Skin epidermis (tissue), 12 donors: ENCODE data around the gene TNNI2.
"Not testable (repeated sequence)": the region's sequence is repeated elsewhere in the genome, so short reads cannot be mapped to it uniquely, and the experiment has no call there.

Source experiments
- H3K27ac ChIP-seq, 21 experiments: fragments of 200-600 bp; sonication (generic) in 11 of 21; one replicate each; pipeline ENCODE4 v1.5.0; 2020; ENCODE audit warnings: mild to moderate bottlenecking in 3 of 21, inconsistent platforms in 2 of 21, moderate library complexity in 2 of 21
- H3K4me3 ChIP-seq, 7 experiments: fragments of 200-600 bp; sonication (generic) in 2 of 7; one replicate each; pipeline ENCODE4 v1.5.0; 2020; ENCODE audit warnings: inconsistent platforms in 2 of 7, mild to moderate bottlenecking in 2 of 7, moderate library complexity in 1 of 7

The TNNI2 gene

GRCh38 chr11:1878137-1879031 lies 39.6 kb downstream of the TNNI2 start:
- Histone ChIP-seq H3K27ac (peak overlapping the region in 16 of 21 experiments; percentile 2 to 84 (median 74)), H3K4me3 (no peak overlapping the region)

- Histone ChIP-seq H3K4me3 (no peak overlapping the region), H3K27ac (peak overlapping the region in 16 of 21 experiments; percentile 12 to 93 (median 82))
Observed at GRCh38 chr11:1879342-1879940, 40.7 kb downstream of the TNNI2 start.

- no peak overlapping the region for H3K4me3 ChIP-seq
- peak overlapping the region in 20 of 21 experiments; percentile 12 to 93 (median 82) for H3K27ac ChIP-seq
Observed at GRCh38 chr11:1879941-1880720, 41.4 kb downstream of the TNNI2 start.

- no peak overlapping the region for H3K4me3 ChIP-seq
- peak overlapping the region in 20 of 21 experiments; percentile 12 to 93 (median 82) for H3K27ac ChIP-seq
Observed at GRCh38 chr11:1880746-1881441, 42.1 kb downstream of the TNNI2 start.

- peak overlapping the region in 20 of 21 experiments; percentile 12 to 93 (median 82) for H3K27ac ChIP-seq
- no peak overlapping the region for H3K4me3 ChIP-seq
Observed at GRCh38 chr11:1881442-1882264, 42.9 kb downstream of the TNNI2 start.

GRCh38 chr11:1882265-1883238 lies 43.8 kb downstream of the TNNI2 start:
- Histone ChIP-seq H3K27ac (peak overlapping the region in 17 of 21 experiments; percentile 4 to 93 (median 82)), H3K4me3 (no peak overlapping the region)

GRCh38 chr11:1883346-1884302 lies 44.8 kb downstream of the TNNI2 start:
- H3K27ac ChIP-seq: no peak overlapping the region
- H3K4me3 ChIP-seq: no peak overlapping the region

GRCh38 chr11:1884303-1884700 lies 45.5 kb downstream of the TNNI2 start:
- no peak overlapping the region for H3K27ac ChIP-seq
- no peak overlapping the region for H3K4me3 ChIP-seq

- H3K27ac ChIP-seq, H3K4me3 ChIP-seq: not testable (repeated sequence)
Observed at GRCh38 chr11:1886551-1886950, 47.8 kb downstream of the TNNI2 start.

- no peak overlapping the region for H3K4me3 ChIP-seq
- peak overlapping the region in 10 of 21 experiments; percentile 5 to 87 (median 62) for H3K27ac ChIP-seq
Observed at GRCh38 chr11:1887451-1888346, 48.9 kb downstream of the TNNI2 start.

- Histone ChIP-seq H3K4me3 (no peak overlapping the region), H3K27ac (peak overlapping the region in 13 of 21 experiments; percentile 1 to 87 (median 47))
Observed at GRCh38 chr11:1888347-1888753, 49.6 kb downstream of the TNNI2 start.

- Histone ChIP-seq H3K4me3 (no peak overlapping the region), H3K27ac (peak overlapping the region in 15 of 21 experiments; percentile 1 to 87 (median 47))
Observed at GRCh38 chr11:1888811-1889210, 50.0 kb downstream of the TNNI2 start.

GRCh38 chr11:1889224-1889930 lies 50.6 kb downstream of the TNNI2 start:
- H3K27ac ChIP-seq: peak overlapping the region in 16 of 21 experiments; percentile 1 to 87 (median 48)
- no peak overlapping the region for H3K4me3 ChIP-seq

- Histone ChIP-seq H3K27ac (peak overlapping the region in 11 of 21 experiments; percentile 1 to 87 (median 41)), H3K4me3 (no peak overlapping the region)
Observed at GRCh38 chr11:1889941-1890855, 51.4 kb downstream of the TNNI2 start.
